Measurements from ENCODE around the gene SLC6A9. TPM values are rescaled to one million over a fixed set of nuclear protein-coding genes. Genes with fewer than 3 reads are reported as not detected.
A peak's percentile ranks its signal among the peaks of the same experiment; 100 is the strongest.

The SLC6A9 gene
- total RNA-seq, 1 experiment from 2014 or later = 30.1 TPM

DNA sequence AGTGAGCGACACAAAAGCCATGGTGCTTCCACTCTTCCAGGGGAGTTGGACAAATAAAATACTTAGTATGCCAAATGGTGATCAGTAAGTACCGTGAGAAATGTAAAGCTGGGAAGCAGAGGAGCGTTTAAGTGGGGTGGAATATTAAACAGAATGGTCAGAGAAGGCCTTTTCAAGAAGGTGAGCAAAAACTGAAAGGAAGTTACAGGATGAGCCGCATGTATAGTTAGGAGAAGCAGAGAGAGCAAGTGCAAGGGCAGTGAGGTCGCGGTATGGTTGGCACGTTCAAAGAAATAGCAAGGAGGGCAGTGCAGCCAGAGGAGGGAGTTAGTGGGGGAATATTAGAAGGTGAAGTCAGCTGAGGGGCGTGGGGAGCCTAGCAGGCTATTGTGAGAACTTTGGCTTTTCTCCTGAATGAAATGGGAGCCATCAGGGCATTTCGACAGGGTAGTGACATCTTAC lies 57.2 kb downstream of the SLC6A9 start:
- no peak overlapping the region for H2AK5ac ChIP-seq (ENCODE audit: insufficient read length, low read length)
- H4K20me1 ChIP-seq (ENCODE audit: control insufficient read depth, insufficient read depth, insufficient read length) = no peaks in the 10 kb centered on the region
- H2BK20ac ChIP-seq (ENCODE audit: low read depth, low read length, poor library complexity, severe bottlenecking) = no peak overlapping the region
- H3K9me3 Mint-ChIP-seq = no peaks in the 10 kb centered on the region
- no peak for DNase-seq
- no peak overlapping the region for H2BK5ac ChIP-seq (ENCODE audit: insufficient read length, low read length)
- H2BK120ac ChIP-seq (ENCODE audit: low read depth, low read length, poor library complexity, severe bottlenecking) = no peak overlapping the region
- H3K23ac ChIP-seq (ENCODE audit: insufficient read length, low read depth, low read length) = no peak overlapping the region
- peak overlapping the region; percentile 88 to 94 (median 88); a peak in 6 of 7 replicates for H3K27ac Mint-ChIP-seq
- H3K27me3 ChIP-seq (ENCODE audit: insufficient read depth, low read length) = no peaks in the 10 kb centered on the region
- no peak overlapping the region for H4K5ac ChIP-seq (ENCODE audit: insufficient read length, low read depth, low read length)
- H3K18ac ChIP-seq (ENCODE audit: insufficient read length, low read depth, low read length) = no peak overlapping the region
- H3K23me2 ChIP-seq (ENCODE audit: insufficient read length, low read depth, low read length, poor library complexity, severe bottlenecking) = peaks cover 22% of the 10 kb centered on the region
- no CpG with 5 or more reads among the region's 9 CpGs for WGBS (ENCODE audit: extremely low coverage, insufficient read length, low lambda C conversion rate)
- no peak overlapping the region for H3K4ac ChIP-seq (ENCODE audit: low read depth, low read length)
- no peak overlapping the region for H3K56ac ChIP-seq (ENCODE audit: insufficient read length, low read depth, low read length)
- no peak overlapping the region for H2BK15ac ChIP-seq (ENCODE audit: low read depth, low read length)
- H4K8ac ChIP-seq (replicated peaks; ENCODE audit: insufficient read length, low read depth, low read length) = no peak overlapping the region
- peaks cover 5% of the 10 kb centered on the region; the same call in 1 of the 2 replicates for H3K4me1 ChIP-seq (ENCODE audit: insufficient read depth, low read length)
- H2AFZ ChIP-seq (ENCODE audit: low read length) = no peak overlapping the region
- peak overlapping the region; percentile 82 to 95 for H3K4me3 Mint-ChIP-seq
- TF ChIP-seq, protein P1, sequence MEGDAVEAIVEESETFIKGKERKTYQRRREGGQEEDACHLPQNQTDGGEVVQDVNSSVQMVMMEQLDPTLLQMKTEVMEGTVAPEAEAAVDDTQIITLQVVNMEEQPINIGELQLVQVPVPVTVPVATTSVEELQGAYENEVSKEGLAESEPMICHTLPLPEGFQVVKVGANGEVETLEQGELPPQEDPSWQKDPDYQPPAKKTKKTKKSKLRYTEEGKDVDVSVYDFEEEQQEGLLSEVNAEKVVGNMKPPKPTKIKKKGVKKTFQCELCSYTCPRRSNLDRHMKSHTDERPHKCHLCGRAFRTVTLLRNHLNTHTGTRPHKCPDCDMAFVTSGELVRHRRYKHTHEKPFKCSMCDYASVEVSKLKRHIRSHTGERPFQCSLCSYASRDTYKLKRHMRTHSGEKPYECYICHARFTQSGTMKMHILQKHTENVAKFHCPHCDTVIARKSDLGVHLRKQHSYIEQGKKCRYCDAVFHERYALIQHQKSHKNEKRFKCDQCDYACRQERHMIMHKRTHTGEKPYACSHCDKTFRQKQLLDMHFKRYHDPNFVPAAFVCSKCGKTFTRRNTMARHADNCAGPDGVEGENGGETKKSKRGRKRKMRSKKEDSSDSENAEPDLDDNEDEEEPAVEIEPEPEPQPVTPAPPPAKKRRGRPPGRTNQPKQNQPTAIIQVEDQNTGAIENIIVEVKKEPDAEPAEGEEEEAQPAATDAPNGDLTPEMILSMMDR (conservative IDR thresholded peaks at IDR 0.05) = no peak
- H3K27me3 Mint-ChIP-seq (ENCODE audit: low read depth) = peaks cover 1% of the 10 kb centered on the region; the same call in 1 of the 2 replicates
- H3K14ac ChIP-seq (ENCODE audit: insufficient read depth, low read length) = no peak overlapping the region
- H3K79me2 ChIP-seq (ENCODE audit: insufficient read depth, low read length) = peaks cover 3% of the 10 kb centered on the region; the same call in 1 of the 2 replicates
- peak overlapping the region; percentile 82 for H3K4me2 ChIP-seq (ENCODE audit: insufficient read depth, insufficient read length, low read length)
- no peak overlapping the region for H3T11ph ChIP-seq (ENCODE audit: low read length)
- H3K9me3 ChIP-seq (ENCODE audit: control insufficient read depth, low read depth, low read length) = no peaks in the 10 kb centered on the region
- no peak overlapping the region for H3K27ac ChIP-seq (ENCODE audit: insufficient read length, low read depth, low read length)
- H3K9ac ChIP-seq (ENCODE audit: extremely low read depth, insufficient read length, low read length) = peak overlapping the region; percentile 10
- H3K36me3 Mint-ChIP-seq (ENCODE audit: insufficient read depth in 1 of 3, low read depth in 3 of 3) = peaks cover 23 to 53% (median 38%) of the 10 kb centered on the region in 3 experiments; a peak in 6 of 7 replicates
- H2BK12ac ChIP-seq (ENCODE audit: insufficient read length, low read depth, low read length) = no peak overlapping the region
- H4K91ac ChIP-seq (ENCODE audit: insufficient read length, low read depth, low read length) = no peak overlapping the region
- H3K79me1 ChIP-seq (ENCODE audit: insufficient read depth, low read depth, low read length, poor library complexity, severe bottlenecking) = peaks cover 9% of the 10 kb centered on the region
- H3K4me1 Mint-ChIP-seq = peaks cover 31 to 43% of the 10 kb centered on the region in 2 experiments

Data from H9 (cell line).